SK-N-SH (cell line): Measurements from ENCODE around the gene PPEF2. TPM values are rescaled to one million over a fixed set of nuclear protein-coding genes. Genes with fewer than 3 reads are reported as not detected.

Experiments
- CTCF ChIA-PET: fragments of 300-600, 350-600 bp; formaldehyde crosslinking; extraction: SDS; loops from one replicate; lab custom pipeline; 2021; lab: Yijun Ruan, JAX
- POLR2A ChIA-PET: fragments of 350-600 bp; sonication (Branson Sonifier 250); formaldehyde crosslinking; extraction: SDS; loops from one replicate; lab custom pipeline; 2020; ENCODE audit warnings: antibody characterized with exemption, inconsistent platforms; lab: Yijun Ruan, JAX
- DNase-seq: peaks from one replicate; pipeline ENCODE4 v3.0.0; 2012
- H2AFZ ChIP-seq: fragments of 200-600 bp; sonication (generic); 2 replicates; pipeline ENCODE4 v1.8.1; 2016; ENCODE audit warnings: antibody characterized with exemption, mild to moderate bottlenecking, low read depth
- H3F3A ChIP-seq: fragments of 200-600 bp; sonication (generic); replicated peaks from 2 replicates; pipeline ENCODE3; 2016; ENCODE audit warnings: antibody characterized with exemption, mild to moderate bottlenecking; ENCODE audit not compliant: insufficient read depth
- H3K27ac ChIP-seq, 2 experiments: fragments of 200-500 bp in 1 of 2; fragments of 200-600 bp in 1 of 2; sonication (Bioruptor generic) in 1 of 2; sonication (generic), shearing (Covaris generic) in 1 of 2; 2 replicates each; pipeline versions ENCODE4 v1.5.1 to v1.6.1; 2014 to 2016; ENCODE audit warnings: low read depth in 2 of 2, inconsistent platforms in 1 of 2, low read length in 1 of 2, mild to moderate bottlenecking in 1 of 2, mixed read lengths in 1 of 2
- H3K27me3 ChIP-seq: fragments of 200-600 bp; sonication (generic), shearing (Covaris generic); 2 replicates; pipeline ENCODE4 v1.6.1; 2016; ENCODE audit warnings: mixed run types; ENCODE audit not compliant: insufficient read depth
- H3K36me3 ChIP-seq, 2 experiments: fragments of 200-500 bp in 1 of 2; fragments of 200-600 bp in 1 of 2; sonication (Bioruptor generic) in 1 of 2; sonication (generic) in 1 of 2; replicated peaks in 1 of 2; 2 replicates each; pipeline versions ENCODE3 to v1.5.1; 2014 to 2016; ENCODE audit warnings: low read length in 1 of 2, mild to moderate bottlenecking in 1 of 2; ENCODE audit not compliant: insufficient read depth in 2 of 2, control insufficient read depth in 1 of 2
- H3K4me1 ChIP-seq, 2 experiments: fragments of 200-500 bp in 1 of 2; fragments of 200-600 bp in 1 of 2; sonication (Bioruptor generic) in 1 of 2; sonication (generic), shearing (Covaris generic) in 1 of 2; 2 replicates each; pipeline versions ENCODE4 v1.5.1 to v1.6.1; 2014 to 2016; ENCODE audit warnings: low read depth in 1 of 2, low read length in 1 of 2, mixed run types in 1 of 2; ENCODE audit not compliant: insufficient read depth in 2 of 2, control insufficient read depth in 1 of 2
- H3K4me2 ChIP-seq: fragments of 200-600 bp; sonication (generic), shearing (Covaris generic); 2 replicates; pipeline ENCODE4 v1.6.1; 2017; ENCODE audit warnings: mixed run types
- H3K4me3 ChIP-seq, 2 experiments: fragments of 200-500 bp in 1 of 2; fragments of 200-600 bp in 1 of 2; sonication (Bioruptor generic) in 1 of 2; sonication (generic), shearing (Covaris generic) in 1 of 2; 2 replicates each; pipeline versions ENCODE4 v1.5.1 to v1.8.1; 2014 to 2016; ENCODE audit warnings: low read depth in 2 of 2, inconsistent platforms in 1 of 2, low read length in 1 of 2, mild to moderate bottlenecking in 1 of 2, mixed read lengths in 1 of 2, moderate library complexity in 1 of 2
- H3K79me2 ChIP-seq: fragments of 200-600 bp; sonication (generic); 2 replicates; pipeline ENCODE4 v1.8.1; 2017; ENCODE audit warnings: mild to moderate bottlenecking; ENCODE audit not compliant: insufficient read depth
- H3K9ac ChIP-seq: fragments of 200-600 bp; sonication (generic); 2 replicates; pipeline ENCODE4 v1.6.1; 2017; ENCODE audit warnings: mixed run types
- H3K9me2 ChIP-seq: fragments of 200-600 bp; sonication (generic); 2 replicates; pipeline ENCODE4 v1.6.1; 2017; ENCODE audit warnings: mixed run types
- H3K9me3 ChIP-seq: fragments of 200-600 bp; sonication (generic); 2 replicates; pipeline ENCODE4 v1.6.1; 2017; ENCODE audit warnings: mixed run types, mild to moderate bottlenecking, moderate library complexity
- H4K20me1 ChIP-seq: fragments of 200-600 bp; sonication (generic); 2 replicates; pipeline ENCODE4 v1.6.1; 2017; ENCODE audit warnings: mild to moderate bottlenecking, mixed run types; ENCODE audit not compliant: insufficient read depth
- CHD2 ChIP-seq: fragments of 150-350 bp; IDR thresholded peaks from 2 replicates; pipeline ENCODE4 v1.6.1; 2018; ENCODE audit warnings: low read length; ENCODE audit not compliant: partially characterized antibody
- ELF1 ChIP-seq: IDR thresholded peaks from 2 replicates; pipeline ENCODE4 v1.4.0; 2012
- FOSL2 ChIP-seq: IDR thresholded peaks from 2 replicates; pipeline ENCODE4 v1.4.0; 2012; ENCODE audit warnings: low read depth, mild to moderate bottlenecking, moderate library complexity, borderline replicate concordance
- FOXM1 ChIP-seq: IDR thresholded peaks from 2 replicates; pipeline ENCODE4 v1.4.0; 2012; ENCODE audit warnings: low read depth, mild to moderate bottlenecking
- GABPA ChIP-seq: IDR thresholded peaks from 2 replicates; pipeline ENCODE4 v1.4.0; 2012; ENCODE audit warnings: low read depth, mild to moderate bottlenecking
- IRF3 ChIP-seq: fragments of 150-350 bp; IDR thresholded peaks from 2 replicates; pipeline ENCODE4 v1.6.1; 2016; ENCODE audit warnings: mild to moderate bottlenecking, low read depth, low read length
- JUND ChIP-seq: IDR thresholded peaks from 2 replicates; pipeline ENCODE4 v1.4.0; 2012
- MAX ChIP-seq: IDR thresholded peaks from 2 replicates; pipeline ENCODE4 v1.4.0; 2012; ENCODE audit warnings: low read depth
- NFIC ChIP-seq: IDR thresholded peaks from 2 replicates; pipeline ENCODE4 v1.4.0; 2012; ENCODE audit warnings: borderline replicate concordance
- NRF1 ChIP-seq: IDR thresholded peaks from 2 replicates; pipeline ENCODE4 v1.6.1; 2012; ENCODE audit warnings: low read depth, mild to moderate bottlenecking, low read length
- PBX3 ChIP-seq: IDR thresholded peaks from 2 replicates; pipeline ENCODE4; 2012
- RAD21 ChIP-seq: IDR thresholded peaks from 2 replicates; pipeline ENCODE4 v1.6.1; 2012; ENCODE audit warnings: mild to moderate bottlenecking, low read length
- REST ChIP-seq: IDR thresholded peaks from 2 replicates; pipeline ENCODE4 v1.6.1; 2012; ENCODE audit warnings: mild to moderate bottlenecking, low read depth, low read length, moderate library complexity
- SIN3A ChIP-seq: IDR thresholded peaks from 2 replicates; pipeline ENCODE4 v1.6.1; 2012; ENCODE audit warnings: low read depth, mild to moderate bottlenecking, low read length, moderate library complexity, borderline replicate concordance
- TEAD4 ChIP-seq: IDR thresholded peaks from 2 replicates; pipeline ENCODE4 v1.4.0; 2012; ENCODE audit warnings: mild to moderate bottlenecking, borderline replicate concordance; ENCODE audit not compliant: insufficient read depth
- USF1 ChIP-seq: IDR thresholded peaks from 2 replicates; pipeline ENCODE4 v1.4.0; 2012; ENCODE audit warnings: low read depth, borderline replicate concordance
- ZBTB33 ChIP-seq: IDR thresholded peaks from 2 replicates; pipeline ENCODE4 v1.4.0; 2012; ENCODE audit warnings: low read depth, borderline replicate concordance
- WGBS: methylation state at CpG from one replicate; pipeline ENCODE4 v1.1.6; 2017; ENCODE audit warnings: low lambda C conversion rate; 5-methylcytosine and 5-hydroxymethylcytosine counted together
- polyA plus RNA-seq, 3 experiments: library from polyadenylated mRNA; depleted of rRNA; stranded (reverse); fragments of >200 nt; gene quantifications; 2 replicates each; pipeline ENCODE4 v1.2.3, GENCODE V29; 2012

PPEF2 gene
- polyA plus RNA-seq, 1 of the 3 experiments (the other 2 are of a cell fraction) = not detected

- H3K9ac ChIP-seq = no peak overlapping the region
- 91% methylated on average over 4 of the region's 4 CpGs for WGBS
- no peak for TF ChIP-seq REST
- no peak for TF ChIP-seq MAX
- no peak for TF ChIP-seq FOSL2
- no peak for TF ChIP-seq TEAD4
- TF ChIP-seq NRF1 = no peak
- no peak for TF ChIP-seq USF1
- no peak for TF ChIP-seq PBX3
- TF ChIP-seq JUND = no peak
- no peak for TF ChIP-seq FOXM1
- no peak for TF ChIP-seq NFIC
- TF ChIP-seq GABPA = no peak
- TF ChIP-seq IRF3 = no peak
- TF ChIP-seq ZBTB33 = no peak
- TF ChIP-seq CHD2 = no peak
- no peak for TF ChIP-seq SIN3A
- no peak for TF ChIP-seq RAD21
- no peak for TF ChIP-seq ELF1
- TF ChIP-seq, all 33 proteins: peak for 0
- Histone ChIP-seq H3K36me3 (peaks cover 7 to 24% of the 10 kb centered on the region in 2 experiments), H4K20me1 (no peaks in the 10 kb centered on the region), H3K4me3 (no peak overlapping the region), H3K27me3 (no peaks in the 10 kb centered on the region), H3K9me3 (no peaks in the 10 kb centered on the region), H3K4me1 (no peaks in the 10 kb centered on the region), H3K27ac (no peak overlapping the region), H2AFZ (no peak overlapping the region), H3K79me2 (no peaks in the 10 kb centered on the region), H3K9me2 (no peaks in the 10 kb centered on the region), H3F3A (peaks cover 8% of the 10 kb centered on the region), H3K4me2 (no peak overlapping the region)
- CTCF ChIA-PET = interaction anchor here (0.7 kb wide), 1 partner anchor 10 kb away, joined by 4 read pairs; no protein-coding TSS in a partner anchor
- POLR2A ChIA-PET = no interaction called here
- no peak for DNase-seq
Measured at GRCh38 chr4:75920327-75920726, 18.1 kb upstream of the PPEF2 start.
